Liver (tissue), 9 donors: ENCODE data around the gene SLC17A2. TPM values are rescaled to one million over a fixed set of nuclear protein-coding genes. Genes with fewer than 3 reads are reported as not detected.

Source experiments
- DNase-seq: peaks from one replicate; pipeline ENCODE4 v3.0.0-alpha.2; 2017; ENCODE audit warnings: low spot score
- H3K27ac ChIP-seq, 2 donors: one replicate each; pipeline ENCODE4 v1.7.0; 2013; ENCODE audit warnings: inconsistent platforms in 2 of 2, low read length in 2 of 2, control low read depth in 1 of 2, low read depth in 1 of 2, mild to moderate bottlenecking in 1 of 2
- H3K27me3 ChIP-seq, 4 donors: one replicate each; pipeline versions ENCODE4 v1.6.1 to v1.7.0; 2013; ENCODE audit warnings: low read length in 3 of 4, inconsistent platforms in 1 of 4, mild to moderate bottlenecking in 1 of 4, moderate library complexity in 1 of 4; ENCODE audit not compliant: control insufficient read depth in 4 of 4, insufficient read depth in 4 of 4
- H3K36me3 ChIP-seq, 4 donors: one replicate each; pipeline versions ENCODE4 v1.6.1 to v1.7.0; 2013; ENCODE audit warnings: low read length in 3 of 4, mild to moderate bottlenecking in 3 of 4, low read depth in 1 of 4, moderate library complexity in 1 of 4; ENCODE audit not compliant: control insufficient read depth in 4 of 4, insufficient read depth in 3 of 4
- H3K4me1 ChIP-seq, 4 donors: one replicate each; pipeline versions ENCODE4 v1.6.1 to v1.7.0; 2013; ENCODE audit warnings: low read length in 3 of 4, mild to moderate bottlenecking in 3 of 4, moderate library complexity in 1 of 4; ENCODE audit not compliant: control insufficient read depth in 4 of 4, insufficient read depth in 4 of 4
- H3K4me3 ChIP-seq, 3 donors: one replicate each; pipeline versions ENCODE4 v1.6.1 to v1.7.0; 2013; ENCODE audit warnings: low read length in 3 of 3, control low read depth in 1 of 3, low read depth in 1 of 3, mild to moderate bottlenecking in 1 of 3
- H3K9ac ChIP-seq, 2 donors: one replicate each; pipeline ENCODE4 v1.7.0; 2013; ENCODE audit warnings: low read length in 2 of 2, mild to moderate bottlenecking in 2 of 2, moderate library complexity in 2 of 2, control low read depth in 1 of 2, low read depth in 1 of 2
- H3K9me3 ChIP-seq, 4 donors: one replicate each; pipeline versions ENCODE4 v1.6.1 to v1.7.0; 2013; ENCODE audit warnings: low read length in 3 of 4; ENCODE audit not compliant: control insufficient read depth in 4 of 4
- EGR1 ChIP-seq, 2 donors: IDR thresholded peaks; 2 replicates each; pipeline ENCODE4 v1.6.1; 2016 to 2018; ENCODE audit warnings: antibody characterized with exemption in 2 of 2, low read depth in 2 of 2
- FOXA1 ChIP-seq: IDR thresholded peaks from 2 replicates; pipeline ENCODE4 v1.6.1; 2016; ENCODE audit warnings: antibody characterized with exemption
- FOXA2 ChIP-seq: IDR thresholded peaks from 2 replicates; pipeline ENCODE4 v1.6.1; 2016; ENCODE audit warnings: antibody characterized with exemption
- GABPA ChIP-seq, 2 donors: IDR thresholded peaks in 1 of 2; conservative IDR thresholded peaks in 1 of 2; 2 replicates each; pipeline ENCODE4 v1.6.1; 2016; ENCODE audit warnings: antibody characterized with exemption in 2 of 2, mild to moderate bottlenecking in 1 of 2, moderate library complexity in 1 of 2
- HNF4A ChIP-seq, 2 donors: conservative IDR thresholded peaks; 2 replicates each; pipeline ENCODE4 v1.6.1; 2016; ENCODE audit warnings: antibody characterized with exemption in 2 of 2, mild to moderate bottlenecking in 2 of 2
- HNF4G ChIP-seq: IDR thresholded peaks from 2 replicates; pipeline ENCODE4 v1.6.1; 2016; ENCODE audit warnings: antibody characterized with exemption
- JUND ChIP-seq, 2 donors: IDR thresholded peaks; 2 replicates each; pipeline ENCODE4 v1.6.1; 2016; ENCODE audit warnings: antibody characterized with exemption in 2 of 2
- NR2F2 ChIP-seq: IDR thresholded peaks from 2 replicates; pipeline ENCODE4 v1.6.1; 2016; ENCODE audit warnings: antibody characterized with exemption
- RAD21 ChIP-seq, 2 donors: IDR thresholded peaks; 2 replicates each; pipeline ENCODE4 v1.6.1; 2016; ENCODE audit warnings: antibody characterized with exemption in 2 of 2, mild to moderate bottlenecking in 2 of 2
- RXRA ChIP-seq, 2 donors: IDR thresholded peaks; 2 replicates each; pipeline ENCODE4 v1.6.1; 2017 to 2018; ENCODE audit warnings: antibody characterized with exemption in 2 of 2, mild to moderate bottlenecking in 1 of 2
- SP1 ChIP-seq: IDR thresholded peaks from 2 replicates; pipeline ENCODE4 v1.6.1; 2018; ENCODE audit warnings: antibody characterized with exemption, mild to moderate bottlenecking
- TAF1 ChIP-seq: conservative IDR thresholded peaks from 2 replicates; pipeline ENCODE4 v1.6.1; 2016; ENCODE audit warnings: antibody characterized with exemption, mild to moderate bottlenecking
- YY1 ChIP-seq: IDR thresholded peaks from 2 replicates; pipeline ENCODE4 v1.6.1; 2016; ENCODE audit warnings: antibody characterized with exemption, mild to moderate bottlenecking
- ZBTB33 ChIP-seq: IDR thresholded peaks from 2 replicates; pipeline ENCODE4 v1.6.1; 2016; ENCODE audit warnings: antibody characterized with exemption
- WGBS: extraction: QIAGEN DNeasy Blood & Tissue Kit; methylation state at CpG from one replicate; pipeline ENCODE4 v1.1.7; 2013; 5-methylcytosine and 5-hydroxymethylcytosine counted together
- polyA plus RNA-seq, 2 donors: library from polyadenylated mRNA; stranded (reverse) in 1 of 2; unstranded in 1 of 2; fragments of 200-250 nt in 1 of 2; fragments of >200 nt in 1 of 2; fragmentation: Nextera tagmentation in 1 of 2; extraction: Ambion mirVana in 1 of 2; gene quantifications; one replicate each; pipeline versions ENCODE4 v1.2.1 to v1.2.3, GENCODE V29; 2013 to 2015
- total RNA-seq, 2 donors: library from RNA; depleted of rRNA; stranded (reverse); fragments of >200 nt; gene quantifications; one replicate each; pipeline ENCODE4 v1.2.3, GENCODE V29; 2014
- TF ChIP-seq, protein P1 (sequence below): fragments of 150-350 bp; IDR thresholded peaks from 2 replicates; pipeline ENCODE4 v1.5.1; 2017; ENCODE audit warnings: improper control_type of control experiment, low read depth, low read length; ENCODE audit not compliant: missing input control
- TF ChIP-seq, protein P2 (sequence below): IDR thresholded peaks from 2 replicates; pipeline ENCODE4 v1.6.1; 2016; ENCODE audit warnings: antibody characterized with exemption, mild to moderate bottlenecking
- TF ChIP-seq, protein P3 (sequence below): IDR thresholded peaks from 2 replicates; pipeline ENCODE4 v1.6.1; 2016; ENCODE audit warnings: antibody characterized with exemption
- TF ChIP-seq, protein P4 (sequence below): IDR thresholded peaks from 2 replicates; pipeline ENCODE4 v1.6.1; 2016; ENCODE audit warnings: antibody characterized with exemption
- donor health status: healthy.
- donor health status: healthy.
- donor health status: healthy.
- donor health status: healthy.
- donor health status: healthy.

SLC17A2 gene
- total and polyA plus RNA-seq, 4 donors, result 26.2 to 88.1 (median 37.8) TPM

DNA sequence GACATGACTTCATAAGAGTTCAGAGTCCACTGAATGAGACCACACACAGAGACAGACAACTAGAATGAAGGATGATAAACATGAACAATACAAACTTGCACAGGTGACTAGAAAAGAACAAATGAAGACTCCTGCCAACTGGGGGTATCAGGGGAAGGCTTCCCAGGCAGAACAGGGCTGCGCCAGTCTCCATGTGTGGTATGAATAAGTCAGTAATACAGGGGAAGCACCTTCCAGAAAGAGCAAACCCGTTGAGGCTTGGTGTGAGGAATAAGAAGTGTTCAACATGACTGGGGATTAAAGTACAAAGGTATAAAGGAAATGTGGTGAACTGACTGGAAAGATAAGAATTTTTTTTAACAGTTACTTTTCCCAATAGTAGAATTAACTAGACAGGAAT lies 3.7 kb upstream of the SLC17A2 start:
- H3K4me3 ChIP-seq, result no peak overlapping the region

DNA sequence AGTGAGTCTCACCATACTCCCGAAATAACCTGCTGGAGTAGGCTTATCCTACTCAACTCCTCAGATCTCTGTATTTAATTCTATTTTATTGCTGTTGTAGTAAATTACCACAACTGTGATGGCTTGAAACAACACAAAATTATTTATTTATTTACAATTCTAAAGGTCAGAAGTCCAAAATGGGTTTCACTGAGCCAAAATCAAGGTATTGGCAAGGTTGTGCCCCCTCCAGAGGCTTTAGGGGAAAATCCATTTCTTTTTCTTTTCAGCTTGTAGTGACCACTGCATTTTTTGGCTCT lies 869 bp upstream of the SLC17A2 start:
- DNase-seq, result no peak
- H3K4me1 ChIP-seq, result peaks cover 5 to 33% (median 9%) of the 10 kb centered on the region in 4 donors
- H3K9ac ChIP-seq, result peak overlapping the region in 1 of 2 donors; percentile 69
- no peaks in the 10 kb centered on the region for H3K9me3 ChIP-seq
- H3K27me3 ChIP-seq, result no peaks in the 10 kb centered on the region
- no peaks in the 10 kb centered on the region for H3K36me3 ChIP-seq
- WGBS, result 15% methylated on average over 1 of the region's 1 CpG
- TF ChIP-seq HNF4A (conservative IDR thresholded peaks at IDR 0.05) (peak; percentile 69 to 85), FOXA2 (no peak), TAF1 (peak; percentile 79), ZBTB33 (no peak), RAD21 (IDR thresholded peaks at IDR 0.05) (peak in 1 of 2 donors; percentile 36), HNF4G (peak; percentile 58), JUND (IDR thresholded peaks at IDR 0.05) (no peak), YY1 (peak; percentile 29), SP1 (peak; percentile 63), RXRA (IDR thresholded peaks at IDR 0.05) (peak in 1 of 2 donors; percentile 21), FOXA1 (no peak), NR2F2 (peak; percentile 25), EGR1 (IDR thresholded peaks at IDR 0.05; ENCODE audit: low read depth in 2 of 2) (no peak), GABPA (IDR thresholded peaks at IDR 0.05 in 1 of 2, conservative IDR thresholded peaks at IDR 0.05 in 1 of 2) (no peak)
- TF ChIP-seq, protein P1, sequence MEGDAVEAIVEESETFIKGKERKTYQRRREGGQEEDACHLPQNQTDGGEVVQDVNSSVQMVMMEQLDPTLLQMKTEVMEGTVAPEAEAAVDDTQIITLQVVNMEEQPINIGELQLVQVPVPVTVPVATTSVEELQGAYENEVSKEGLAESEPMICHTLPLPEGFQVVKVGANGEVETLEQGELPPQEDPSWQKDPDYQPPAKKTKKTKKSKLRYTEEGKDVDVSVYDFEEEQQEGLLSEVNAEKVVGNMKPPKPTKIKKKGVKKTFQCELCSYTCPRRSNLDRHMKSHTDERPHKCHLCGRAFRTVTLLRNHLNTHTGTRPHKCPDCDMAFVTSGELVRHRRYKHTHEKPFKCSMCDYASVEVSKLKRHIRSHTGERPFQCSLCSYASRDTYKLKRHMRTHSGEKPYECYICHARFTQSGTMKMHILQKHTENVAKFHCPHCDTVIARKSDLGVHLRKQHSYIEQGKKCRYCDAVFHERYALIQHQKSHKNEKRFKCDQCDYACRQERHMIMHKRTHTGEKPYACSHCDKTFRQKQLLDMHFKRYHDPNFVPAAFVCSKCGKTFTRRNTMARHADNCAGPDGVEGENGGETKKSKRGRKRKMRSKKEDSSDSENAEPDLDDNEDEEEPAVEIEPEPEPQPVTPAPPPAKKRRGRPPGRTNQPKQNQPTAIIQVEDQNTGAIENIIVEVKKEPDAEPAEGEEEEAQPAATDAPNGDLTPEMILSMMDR, result no peak
- TF ChIP-seq, protein P2, sequence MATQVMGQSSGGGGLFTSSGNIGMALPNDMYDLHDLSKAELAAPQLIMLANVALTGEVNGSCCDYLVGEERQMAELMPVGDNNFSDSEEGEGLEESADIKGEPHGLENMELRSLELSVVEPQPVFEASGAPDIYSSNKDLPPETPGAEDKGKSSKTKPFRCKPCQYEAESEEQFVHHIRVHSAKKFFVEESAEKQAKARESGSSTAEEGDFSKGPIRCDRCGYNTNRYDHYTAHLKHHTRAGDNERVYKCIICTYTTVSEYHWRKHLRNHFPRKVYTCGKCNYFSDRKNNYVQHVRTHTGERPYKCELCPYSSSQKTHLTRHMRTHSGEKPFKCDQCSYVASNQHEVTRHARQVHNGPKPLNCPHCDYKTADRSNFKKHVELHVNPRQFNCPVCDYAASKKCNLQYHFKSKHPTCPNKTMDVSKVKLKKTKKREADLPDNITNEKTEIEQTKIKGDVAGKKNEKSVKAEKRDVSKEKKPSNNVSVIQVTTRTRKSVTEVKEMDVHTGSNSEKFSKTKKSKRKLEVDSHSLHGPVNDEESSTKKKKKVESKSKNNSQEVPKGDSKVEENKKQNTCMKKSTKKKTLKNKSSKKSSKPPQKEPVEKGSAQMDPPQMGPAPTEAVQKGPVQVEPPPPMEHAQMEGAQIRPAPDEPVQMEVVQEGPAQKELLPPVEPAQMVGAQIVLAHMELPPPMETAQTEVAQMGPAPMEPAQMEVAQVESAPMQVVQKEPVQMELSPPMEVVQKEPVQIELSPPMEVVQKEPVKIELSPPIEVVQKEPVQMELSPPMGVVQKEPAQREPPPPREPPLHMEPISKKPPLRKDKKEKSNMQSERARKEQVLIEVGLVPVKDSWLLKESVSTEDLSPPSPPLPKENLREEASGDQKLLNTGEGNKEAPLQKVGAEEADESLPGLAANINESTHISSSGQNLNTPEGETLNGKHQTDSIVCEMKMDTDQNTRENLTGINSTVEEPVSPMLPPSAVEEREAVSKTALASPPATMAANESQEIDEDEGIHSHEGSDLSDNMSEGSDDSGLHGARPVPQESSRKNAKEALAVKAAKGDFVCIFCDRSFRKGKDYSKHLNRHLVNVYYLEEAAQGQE, result no peak
- TF ChIP-seq, protein P3, sequence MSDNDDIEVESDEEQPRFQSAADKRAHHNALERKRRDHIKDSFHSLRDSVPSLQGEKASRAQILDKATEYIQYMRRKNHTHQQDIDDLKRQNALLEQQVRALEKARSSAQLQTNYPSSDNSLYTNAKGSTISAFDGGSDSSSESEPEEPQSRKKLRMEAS, result no peak
- TF ChIP-seq, protein P4, sequence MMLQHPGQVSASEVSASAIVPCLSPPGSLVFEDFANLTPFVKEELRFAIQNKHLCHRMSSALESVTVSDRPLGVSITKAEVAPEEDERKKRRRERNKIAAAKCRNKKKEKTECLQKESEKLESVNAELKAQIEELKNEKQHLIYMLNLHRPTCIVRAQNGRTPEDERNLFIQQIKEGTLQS, result no peak
- peak overlapping the region; percentile 89 to 96 for H3K27ac ChIP-seq
- peak overlapping the region; percentile 13 to 41 (median 27) for H3K4me3 ChIP-seq

More for the DNA sequence above, 3.7 kb upstream of the SLC17A2 start:
- no peaks in the 10 kb centered on the region for H3K36me3 ChIP-seq
- H3K9ac ChIP-seq, result no peak overlapping the region
- no peak for DNase-seq
- no peaks in the 10 kb centered on the region for H3K9me3 ChIP-seq
- H3K27me3 ChIP-seq, result no peaks in the 10 kb centered on the region
- WGBS, result 69% methylated on average over 2 of the region's 2 CpGs
- no peak for TF ChIP-seq RXRA (IDR thresholded peaks at IDR 0.05)
- no peak for TF ChIP-seq GABPA (IDR thresholded peaks at IDR 0.05 in 1 of 2, conservative IDR thresholded peaks at IDR 0.05 in 1 of 2)
- no peak for TF ChIP-seq HNF4G
- no peak for TF ChIP-seq JUND (IDR thresholded peaks at IDR 0.05)
- TF ChIP-seq, protein P4, result no peak
- TF ChIP-seq, protein P1, result no peak
- TF ChIP-seq EGR1 (IDR thresholded peaks at IDR 0.05; ENCODE audit: low read depth in 2 of 2), result no peak
- no peak for TF ChIP-seq SP1
- no peak for TF ChIP-seq TAF1
- TF ChIP-seq RAD21 (IDR thresholded peaks at IDR 0.05), result no peak
- no peak for TF ChIP-seq YY1
- peaks cover 4 to 19% (median 8%) of the 10 kb centered on the region in 4 donors for H3K4me1 ChIP-seq
- no peak overlapping the region for H3K27ac ChIP-seq
